Stimulated activated CD8-positive, alpha-beta memory T cell treated with anti-CD3 and anti-CD28 coated beads, Interleukin-4, amount 100 ng/mL, for 1 hour (primary cell): ENCODE measurements around the gene ZNF516.

Source experiments
- DNase-seq, 2 donors: peaks; one replicate each; pipeline ENCODE4 v3.0.0-alpha.2; 2020; ENCODE audit warnings: low read depth in 2 of 2, low spot score in 1 of 2

The ZNF516 gene

DNA sequence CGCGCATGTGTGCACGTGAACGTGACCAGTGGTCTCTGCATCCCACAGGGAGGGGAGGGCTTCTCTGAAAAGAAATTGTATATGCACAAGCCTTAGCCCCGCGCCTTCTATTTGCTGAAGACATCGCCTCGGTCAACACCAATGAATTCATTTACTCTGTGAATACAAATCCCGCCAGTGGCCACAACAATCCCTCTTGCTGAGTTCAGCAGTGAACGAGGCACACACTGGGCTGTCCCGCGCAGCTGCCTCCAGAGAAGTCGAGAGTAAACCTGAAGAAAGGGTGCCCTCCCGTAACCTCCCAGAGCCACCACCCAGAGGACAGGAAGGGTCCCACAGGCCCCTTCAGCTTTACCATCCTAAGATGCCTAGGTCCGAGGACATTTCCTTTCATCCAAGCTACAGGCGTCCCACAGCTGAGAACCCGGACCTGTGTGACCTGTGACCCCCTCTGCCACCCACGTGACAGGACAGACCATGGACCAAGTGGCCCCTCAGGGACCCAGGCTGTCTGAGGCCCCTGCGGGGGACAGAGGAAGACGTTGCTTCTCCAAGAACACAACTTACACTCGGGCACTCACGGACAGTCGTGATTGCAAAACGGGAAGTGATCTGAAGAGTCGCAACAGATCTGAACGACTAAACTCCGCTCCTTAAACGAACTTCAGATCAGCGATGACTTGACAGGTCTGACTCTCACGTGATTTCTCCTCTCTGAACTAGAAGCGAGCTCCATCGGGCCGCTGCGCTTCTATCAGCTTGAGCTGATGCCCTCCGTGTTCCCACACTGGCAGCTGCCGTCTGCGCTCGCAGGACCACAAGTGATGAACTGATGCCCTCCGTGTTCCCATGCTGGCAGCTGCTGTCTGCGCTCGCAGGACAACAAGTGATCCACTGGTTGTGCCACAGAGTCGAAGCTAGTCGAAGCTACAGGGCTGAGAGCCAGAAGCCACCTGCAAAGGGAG, 92.7 kb downstream of the ZNF516 start:
- no peak for DNase-seq

GRCh38 chr18:76401498-76401897, 93.5 kb downstream of the ZNF516 start:
- no peak for DNase-seq

- DNase-seq: no peak
These were observed 95.2 kb downstream of the ZNF516 start for GRCh38 chr18:76399613-76400391.

GRCh38 chr18:76398896-76399612, 96.0 kb downstream of the ZNF516 start:
- peak; percentile 54 to 60 for DNase-seq

DNA sequence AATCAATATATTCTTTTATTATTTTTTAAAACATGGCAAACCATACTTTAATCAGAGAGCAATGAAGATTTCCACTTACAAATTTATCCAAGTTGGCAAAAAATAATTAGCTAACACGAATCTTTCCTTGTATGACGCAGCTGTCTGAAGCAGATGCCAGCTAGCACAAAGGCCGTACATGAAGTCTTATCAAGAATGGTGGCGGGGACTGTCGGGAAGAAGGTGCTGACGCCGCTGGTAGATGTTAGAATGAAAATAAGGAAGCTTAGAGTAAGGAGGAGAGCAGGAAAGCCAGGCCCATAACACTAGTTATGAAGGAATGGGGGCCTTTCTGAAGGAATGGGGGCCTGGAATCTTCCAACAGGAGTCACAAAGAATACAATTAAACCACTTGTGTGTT, 96.7 kb downstream of the ZNF516 start:
- DNase-seq: no peak

DNA sequence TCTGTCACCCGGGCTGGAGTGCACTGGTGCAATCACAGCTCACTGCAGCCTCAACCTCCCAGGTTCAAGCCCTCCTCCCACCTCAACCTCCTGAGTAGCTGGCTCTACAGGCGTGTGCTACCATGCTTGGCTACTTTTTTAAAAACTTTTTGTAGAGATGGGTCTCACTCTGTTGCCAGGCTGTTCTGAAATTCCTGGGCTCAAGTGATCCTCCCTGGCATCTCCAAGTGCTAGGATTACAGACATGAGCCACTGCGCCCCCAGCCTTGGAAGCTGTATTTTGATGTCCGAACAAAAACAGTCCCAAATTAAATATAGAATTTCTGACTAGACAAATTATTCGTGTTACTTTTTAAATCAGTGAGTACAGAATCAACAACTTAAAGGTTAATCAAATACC, 97.4 kb downstream of the ZNF516 start:
- DNase-seq: no peak

DNA sequence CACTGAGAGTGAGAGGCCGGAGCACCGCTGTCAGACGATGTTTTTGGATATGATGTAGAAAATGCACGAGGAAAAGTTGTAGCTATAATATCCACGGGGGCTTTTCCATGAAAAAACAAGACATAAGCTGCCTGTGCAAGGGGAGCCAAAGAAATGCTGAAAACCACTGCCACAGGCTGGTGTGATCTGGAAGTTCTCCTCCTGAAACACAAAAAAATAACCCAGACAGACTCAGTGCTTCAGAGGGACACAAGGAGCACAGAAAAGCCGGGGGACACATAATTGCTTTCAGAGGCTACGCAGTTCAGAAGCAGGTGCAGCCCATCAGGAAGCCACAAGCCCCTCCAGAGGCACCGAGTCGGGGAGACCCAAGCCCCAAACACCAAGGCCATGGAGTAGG, 98.2 kb downstream of the ZNF516 start:
- no peak for DNase-seq

GRCh38 chr18:76395609-76396008, 99.4 kb downstream of the ZNF516 start:
- no peak for DNase-seq

GRCh38 chr18:76394780-76395476, 100.1 kb downstream of the ZNF516 start:
- DNase-seq: no peak

DNA sequence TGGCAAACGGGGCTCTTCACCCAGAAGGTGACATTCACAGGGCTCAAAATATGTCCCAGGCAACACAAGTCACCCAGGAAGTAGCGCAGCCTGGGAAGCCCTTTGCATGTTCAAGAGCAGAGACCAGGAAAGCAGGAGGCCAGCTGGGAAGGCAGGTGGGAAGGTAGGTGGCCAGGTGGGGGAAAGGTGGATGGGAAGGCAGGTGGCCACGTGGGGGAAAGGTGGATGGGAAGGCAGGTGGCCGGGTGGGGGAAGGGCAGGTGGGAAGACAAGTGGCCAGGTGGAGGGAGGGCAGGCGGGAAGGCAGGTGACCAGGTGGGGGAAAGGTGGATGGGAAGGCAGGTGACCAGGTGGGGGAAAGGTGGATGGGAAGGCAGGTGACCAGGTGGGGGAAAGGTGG, 102.7 kb downstream of the ZNF516 start:
- DNase-seq: no peak

GRCh38 chr18:76391746-76392145, 103.3 kb downstream of the ZNF516 start:
- DNase-seq: no peak

DNA sequence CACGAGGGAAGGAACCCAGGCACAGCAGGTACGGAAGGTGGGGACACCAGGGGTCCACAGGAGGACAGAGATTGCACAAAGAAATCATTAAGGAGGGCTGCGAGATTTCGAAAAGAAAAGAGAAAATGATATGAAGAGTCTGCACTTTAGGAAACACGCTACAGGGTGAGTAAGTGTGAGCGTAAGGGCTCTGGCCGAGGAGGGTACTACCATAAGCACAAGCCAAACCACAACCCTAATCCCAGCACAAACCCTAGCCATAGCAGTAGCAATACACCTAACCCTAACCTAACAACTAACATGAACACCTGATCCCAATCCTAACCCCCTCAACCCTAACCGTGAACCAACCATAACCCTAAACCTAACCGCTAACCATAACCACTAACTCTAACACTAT, 104.0 kb downstream of the ZNF516 start:
- no peak for DNase-seq

- DNase-seq: no peak
These were observed 104.5 kb downstream of the ZNF516 start for GRCh38 chr18:76390452-76391035.

DNA sequence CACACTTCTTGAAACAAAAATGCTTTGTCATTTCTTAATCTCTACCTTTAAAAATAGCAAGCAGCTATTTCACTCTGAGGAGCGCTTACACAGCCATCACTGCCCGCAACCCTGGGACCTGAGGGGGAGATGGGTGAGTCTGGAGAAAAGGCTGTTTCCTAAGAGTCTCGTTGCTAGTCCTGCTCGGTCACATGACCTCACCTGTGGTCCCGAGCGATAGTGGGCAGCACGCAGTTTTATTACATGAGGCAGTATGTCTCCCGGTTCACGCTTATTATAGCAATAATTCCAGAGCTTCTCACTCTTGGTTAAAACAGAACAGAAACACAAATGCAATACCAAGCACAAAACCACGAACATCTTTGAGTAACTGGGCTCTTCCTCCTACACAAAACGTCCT, 105.3 kb downstream of the ZNF516 start:
- no peak for DNase-seq

- DNase-seq: no peak
These were observed 106.1 kb downstream of the ZNF516 start for GRCh38 chr18:76388891-76389423.

DNA sequence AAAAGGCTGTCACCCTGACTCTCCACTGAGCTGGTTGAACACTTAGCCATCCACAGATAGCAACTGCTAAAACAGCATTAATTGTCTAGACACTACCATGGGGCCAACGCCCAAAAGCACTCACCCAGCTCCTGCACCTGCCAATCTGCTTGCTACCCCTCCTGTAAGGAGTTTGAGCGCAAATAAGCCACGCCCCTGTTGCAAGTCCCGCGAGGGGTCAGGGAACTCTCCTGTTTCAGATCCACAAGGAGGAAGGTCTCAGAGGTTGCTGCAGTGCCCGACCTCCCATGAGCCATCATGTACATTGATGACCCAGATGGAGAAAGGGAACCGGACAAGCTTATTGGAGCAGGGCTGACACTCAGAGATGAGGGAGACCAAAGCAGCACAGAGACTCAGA, 106.8 kb downstream of the ZNF516 start:
- no peak for DNase-seq

GRCh38 chr18:76387608-76388007, 107.4 kb downstream of the ZNF516 start:
- DNase-seq: no peak

GRCh38 chr18:76386886-76387285, 108.2 kb downstream of the ZNF516 start:
- no peak for DNase-seq

DNA sequence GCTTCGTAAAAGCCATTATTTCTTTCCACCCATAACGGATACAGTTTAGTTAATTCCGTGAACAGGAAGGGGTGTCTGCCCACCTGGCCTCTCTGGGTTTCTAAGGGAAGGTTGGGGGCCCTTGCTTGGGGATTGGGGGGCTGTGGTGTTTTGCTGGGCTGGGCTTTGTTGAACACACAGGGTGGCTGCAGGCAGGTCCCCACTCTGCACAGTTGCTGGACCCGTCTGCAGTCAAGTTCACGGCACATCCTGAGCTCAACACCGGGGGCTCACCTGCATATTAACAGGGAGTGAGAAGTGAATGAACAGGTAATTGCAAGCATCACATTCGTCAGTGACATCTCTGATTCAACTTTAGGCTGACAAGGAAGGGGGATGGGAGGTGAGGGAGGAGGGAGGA, 109.0 kb downstream of the ZNF516 start:
- DNase-seq: no peak

DNA sequence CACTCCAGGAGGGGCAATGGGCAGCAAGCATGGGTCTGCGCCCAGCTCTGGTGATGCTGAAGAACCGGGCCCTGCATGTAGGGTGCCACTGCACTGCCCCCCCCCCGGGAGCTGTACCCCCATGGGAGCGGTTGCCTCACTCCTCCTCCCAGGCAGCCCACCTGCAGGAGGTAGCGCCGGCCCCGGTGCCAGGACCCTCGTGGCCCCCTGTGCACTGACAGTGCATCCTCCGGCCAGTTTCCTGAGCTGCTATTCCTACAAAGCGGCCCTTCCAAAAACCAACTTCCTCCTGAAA, 109.4 kb downstream of the ZNF516 start:
- DNase-seq: no peak
